ENCODE results near the gene POTEE.
"Not testable (repeated sequence)": the region's sequence is repeated elsewhere in the genome, so short reads cannot be mapped to it uniquely, and the experiment has no call there.

DNA sequence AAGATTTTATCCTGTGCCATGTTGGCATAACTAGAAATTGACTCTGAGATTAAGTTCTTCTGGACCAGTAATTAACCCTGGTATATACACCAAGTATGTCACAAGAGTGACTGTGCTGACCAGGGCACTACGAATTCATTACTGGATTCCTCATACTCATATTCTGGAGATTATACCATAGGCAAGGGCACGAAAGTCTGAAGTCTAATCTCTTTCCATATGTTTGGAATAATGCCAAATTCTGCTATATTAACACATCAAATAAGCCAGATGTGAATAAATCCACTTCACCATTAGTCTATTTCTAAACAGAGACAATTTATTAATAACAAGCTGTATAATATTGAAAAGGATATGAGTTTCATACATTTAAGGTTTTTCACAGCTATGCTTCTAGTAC lies 13.2 kb upstream of the POTEE start:
- TF ChIP-seq EP300 (IDR thresholded peaks at IDR 0.05); POLR2A (IDR thresholded peaks at IDR 0.05; ENCODE audit: low read depth); POLR2AphosphoS5 (IDR thresholded peaks at IDR 0.05): not testable (repeated sequence)
- TF ChIP-seq, protein P1, sequence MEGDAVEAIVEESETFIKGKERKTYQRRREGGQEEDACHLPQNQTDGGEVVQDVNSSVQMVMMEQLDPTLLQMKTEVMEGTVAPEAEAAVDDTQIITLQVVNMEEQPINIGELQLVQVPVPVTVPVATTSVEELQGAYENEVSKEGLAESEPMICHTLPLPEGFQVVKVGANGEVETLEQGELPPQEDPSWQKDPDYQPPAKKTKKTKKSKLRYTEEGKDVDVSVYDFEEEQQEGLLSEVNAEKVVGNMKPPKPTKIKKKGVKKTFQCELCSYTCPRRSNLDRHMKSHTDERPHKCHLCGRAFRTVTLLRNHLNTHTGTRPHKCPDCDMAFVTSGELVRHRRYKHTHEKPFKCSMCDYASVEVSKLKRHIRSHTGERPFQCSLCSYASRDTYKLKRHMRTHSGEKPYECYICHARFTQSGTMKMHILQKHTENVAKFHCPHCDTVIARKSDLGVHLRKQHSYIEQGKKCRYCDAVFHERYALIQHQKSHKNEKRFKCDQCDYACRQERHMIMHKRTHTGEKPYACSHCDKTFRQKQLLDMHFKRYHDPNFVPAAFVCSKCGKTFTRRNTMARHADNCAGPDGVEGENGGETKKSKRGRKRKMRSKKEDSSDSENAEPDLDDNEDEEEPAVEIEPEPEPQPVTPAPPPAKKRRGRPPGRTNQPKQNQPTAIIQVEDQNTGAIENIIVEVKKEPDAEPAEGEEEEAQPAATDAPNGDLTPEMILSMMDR (IDR thresholded peaks at IDR 0.05) = not testable (repeated sequence)

All from esophagus muscularis mucosa (tissue), 4 donors.